Tibial artery (tissue), 4 donors: ENCODE results near the gene MBIP.

Source experiments
- DNase-seq, 2 donors: peaks; one replicate each; pipeline ENCODE4 v3.0.0-alpha.2; 2019
- H3K27ac ChIP-seq, 2 donors: fragments of 200-600 bp; sonication (generic) in 1 of 2; 1 replicate in 1 of 2; 2 replicates in 1 of 2; pipeline ENCODE4 v1.5.1; 2018 to 2019; ENCODE audit warnings: mild to moderate bottlenecking in 1 of 2
- H3K27me3 ChIP-seq, 2 donors: fragments of 200-600 bp; sonication (generic) in 1 of 2; one replicate each; pipeline versions ENCODE4 v1.5.1 to v1.6.0; 2016 to 2019
- H3K36me3 ChIP-seq, 3 donors: fragments of 200-600 bp; sonication (generic) in 2 of 3; one replicate each; pipeline ENCODE4 v1.5.1; 2016 to 2019; ENCODE audit warnings: mild to moderate bottlenecking in 2 of 3
- H3K4me1 ChIP-seq, 4 donors: fragments of 200-600 bp; sonication (generic) in 2 of 4; 1 replicate in 3 of 4; 2 replicates in 1 of 4; pipeline ENCODE4 v1.5.1; 2016 to 2019
- H3K4me3 ChIP-seq, 2 donors: fragments of 200-600 bp; sonication (generic) in 1 of 2; 1 replicate in 1 of 2; 2 replicates in 1 of 2; pipeline ENCODE4 v1.5.1; 2018 to 2019; ENCODE audit warnings: mild to moderate bottlenecking in 2 of 2
- H3K9me3 ChIP-seq, 3 donors: fragments of 200-600 bp; sonication (generic) in 1 of 3; one replicate each; pipeline ENCODE4 v1.5.1; 2016 to 2019
- intact Hi-C: fragments of 100-400 bp; cut with DNase I; formaldehyde crosslinking; loops from one replicate; pipeline ENCODE4 v1.15.0; 2023; ENCODE audit warnings: low total_unique reads
- TF ChIP-seq, protein P1 (sequence below), 2 experiments: fragments of 200-600 bp in 1 of 2; fragments of 450-650 bp in 1 of 2; IDR thresholded peaks; one replicate each; pipeline ENCODE4 v1.5.1; 2017 to 2019; ENCODE audit warnings: antibody characterized with exemption in 2 of 2, mild to moderate bottlenecking in 1 of 2, moderate library complexity in 1 of 2

Gene MBIP, protein sequence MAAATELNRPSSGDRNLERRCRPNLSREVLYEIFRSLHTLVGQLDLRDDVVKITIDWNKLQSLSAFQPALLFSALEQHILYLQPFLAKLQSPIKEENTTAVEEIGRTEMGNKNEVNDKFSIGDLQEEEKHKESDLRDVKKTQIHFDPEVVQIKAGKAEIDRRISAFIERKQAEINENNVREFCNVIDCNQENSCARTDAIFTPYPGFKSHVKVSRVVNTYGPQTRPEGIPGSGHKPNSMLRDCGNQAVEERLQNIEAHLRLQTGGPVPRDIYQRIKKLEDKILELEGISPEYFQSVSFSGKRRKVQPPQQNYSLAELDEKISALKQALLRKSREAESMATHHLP

DNA sequence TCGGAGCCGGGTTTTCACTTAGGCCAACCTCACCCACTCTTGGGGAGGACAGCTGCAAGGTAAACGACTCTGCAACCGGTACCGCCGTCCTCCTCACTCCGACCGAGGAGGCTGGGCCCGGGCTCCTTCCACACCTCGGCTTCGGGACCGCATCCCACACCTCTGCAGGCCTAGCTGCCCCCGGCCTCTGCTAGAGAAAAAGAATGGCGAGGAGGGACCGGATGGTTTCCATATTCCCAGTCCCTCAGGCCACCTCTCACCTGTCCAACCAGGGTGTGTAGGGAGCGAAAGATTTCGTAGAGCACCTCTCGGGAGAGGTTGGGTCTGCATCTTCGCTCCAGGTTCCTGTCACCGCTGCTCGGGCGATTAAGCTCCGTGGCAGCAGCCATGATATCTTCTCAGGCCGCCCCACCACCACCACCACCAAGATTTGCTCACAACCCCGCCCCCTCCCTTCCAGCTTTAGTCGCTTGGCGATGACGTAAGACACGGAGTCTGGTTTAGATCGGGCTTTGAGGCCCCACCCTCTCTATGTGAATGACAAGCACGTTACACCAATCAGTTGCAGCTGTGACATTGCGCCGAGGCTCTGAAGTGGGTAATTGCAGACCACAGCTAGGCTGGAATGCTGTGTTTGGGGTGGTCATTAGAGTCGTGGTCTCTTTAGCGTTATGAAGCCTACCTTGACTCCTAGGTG is at the start of gene MBIP:
MBIP (minus strand) TSS at position 438 of the 697 bp plus-strand sequence; CDS start at position 389, 49 bp downstream.
- TF ChIP-seq, protein P1, sequence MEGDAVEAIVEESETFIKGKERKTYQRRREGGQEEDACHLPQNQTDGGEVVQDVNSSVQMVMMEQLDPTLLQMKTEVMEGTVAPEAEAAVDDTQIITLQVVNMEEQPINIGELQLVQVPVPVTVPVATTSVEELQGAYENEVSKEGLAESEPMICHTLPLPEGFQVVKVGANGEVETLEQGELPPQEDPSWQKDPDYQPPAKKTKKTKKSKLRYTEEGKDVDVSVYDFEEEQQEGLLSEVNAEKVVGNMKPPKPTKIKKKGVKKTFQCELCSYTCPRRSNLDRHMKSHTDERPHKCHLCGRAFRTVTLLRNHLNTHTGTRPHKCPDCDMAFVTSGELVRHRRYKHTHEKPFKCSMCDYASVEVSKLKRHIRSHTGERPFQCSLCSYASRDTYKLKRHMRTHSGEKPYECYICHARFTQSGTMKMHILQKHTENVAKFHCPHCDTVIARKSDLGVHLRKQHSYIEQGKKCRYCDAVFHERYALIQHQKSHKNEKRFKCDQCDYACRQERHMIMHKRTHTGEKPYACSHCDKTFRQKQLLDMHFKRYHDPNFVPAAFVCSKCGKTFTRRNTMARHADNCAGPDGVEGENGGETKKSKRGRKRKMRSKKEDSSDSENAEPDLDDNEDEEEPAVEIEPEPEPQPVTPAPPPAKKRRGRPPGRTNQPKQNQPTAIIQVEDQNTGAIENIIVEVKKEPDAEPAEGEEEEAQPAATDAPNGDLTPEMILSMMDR (IDR thresholded peaks at IDR 0.05): no peak
- Histone ChIP-seq H3K4me3 (peak within 1 kb of the TSS; percentile 87 to 90), H3K27me3 (no peaks in the 10 kb centered on the region), H3K9me3 (no peaks in the 10 kb centered on the region), H3K4me1 (peaks cover 0 to 21% (median 0%) of the 10 kb centered on the region in 4 donors), H3K27ac (peak within 1 kb of the TSS; percentile 78 to 82), H3K36me3 (no peaks in the 10 kb centered on the region)
- peak; percentile 94 for DNase-seq
- intact Hi-C loops: no loop called here

DNA sequence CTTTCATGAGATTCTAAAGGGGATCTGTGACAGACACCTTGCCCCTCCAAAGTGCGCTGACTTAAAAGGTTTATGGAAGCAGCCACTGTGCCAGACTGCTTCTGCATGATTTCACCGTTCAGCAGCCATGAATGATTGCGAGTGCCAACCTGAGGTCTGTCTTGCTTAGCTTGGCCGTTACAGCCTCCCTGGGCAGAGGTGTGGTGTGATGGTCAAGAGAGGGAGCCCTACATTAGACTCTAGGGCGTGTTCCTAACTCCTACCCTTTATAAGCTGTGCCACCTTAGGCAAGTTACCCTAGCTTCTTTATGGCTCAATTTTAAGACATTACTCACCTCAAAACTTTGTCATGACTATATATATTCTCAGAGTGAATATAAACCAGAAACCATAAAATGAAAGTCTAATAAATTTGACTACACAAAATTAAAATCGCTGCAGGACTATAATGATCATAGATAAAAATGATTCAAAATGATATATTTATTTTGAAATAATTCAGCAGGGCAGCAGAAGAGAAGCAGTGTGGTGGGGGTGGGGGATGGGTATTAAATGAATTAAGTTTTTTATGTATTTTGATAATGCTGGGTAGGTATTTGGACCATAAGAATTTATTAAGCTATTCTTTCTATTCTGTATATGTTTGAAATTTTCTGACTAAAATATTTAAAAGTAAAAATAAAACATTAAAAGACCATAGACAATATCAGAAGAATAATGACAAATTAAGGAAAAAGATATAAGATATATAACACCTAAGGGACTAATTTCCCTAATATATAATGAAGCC is 47.7 kb upstream of the MBIP start:
- Histone ChIP-seq H3K9me3 (no peaks in the 10 kb centered on the region), H3K4me1 (no peaks in the 10 kb centered on the region), H3K27ac (no peak overlapping the region), H3K36me3 (no peaks in the 10 kb centered on the region), H3K27me3 (no peaks in the 10 kb centered on the region), H3K4me3 (no peak overlapping the region)
- no peak for DNase-seq
- intact Hi-C loops: no loop called here
- TF ChIP-seq, protein P1 (IDR thresholded peaks at IDR 0.05): no peak

DNA sequence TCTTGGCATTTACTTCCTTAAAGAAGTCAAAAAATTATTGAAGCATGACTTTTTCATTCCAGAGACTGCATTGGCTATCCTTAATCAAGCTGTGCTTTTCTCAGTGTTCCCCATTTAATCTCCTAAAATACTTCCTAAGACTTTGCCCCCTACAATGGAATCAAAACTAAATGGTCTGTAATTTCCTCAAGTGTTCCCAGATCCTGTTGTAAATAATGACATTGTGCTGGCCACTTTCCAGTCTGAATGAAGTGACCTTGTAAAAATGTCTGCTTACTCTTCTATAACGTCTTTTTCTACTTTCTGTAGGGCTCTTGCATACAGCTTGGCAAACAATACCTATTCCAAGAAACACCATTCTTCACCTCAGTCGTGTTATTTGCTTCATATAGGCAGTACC is 45.3 kb upstream of the MBIP start:
- Histone ChIP-seq H3K27ac (no peak overlapping the region), H3K36me3 (no peaks in the 10 kb centered on the region), H3K4me3 (no peak overlapping the region), H3K27me3 (no peaks in the 10 kb centered on the region), H3K9me3 (no peaks in the 10 kb centered on the region), H3K4me1 (no peaks in the 10 kb centered on the region)
- intact Hi-C loops: no loop called here
- no peak for DNase-seq
- TF ChIP-seq, protein P1 (IDR thresholded peaks at IDR 0.05): no peak

DNA sequence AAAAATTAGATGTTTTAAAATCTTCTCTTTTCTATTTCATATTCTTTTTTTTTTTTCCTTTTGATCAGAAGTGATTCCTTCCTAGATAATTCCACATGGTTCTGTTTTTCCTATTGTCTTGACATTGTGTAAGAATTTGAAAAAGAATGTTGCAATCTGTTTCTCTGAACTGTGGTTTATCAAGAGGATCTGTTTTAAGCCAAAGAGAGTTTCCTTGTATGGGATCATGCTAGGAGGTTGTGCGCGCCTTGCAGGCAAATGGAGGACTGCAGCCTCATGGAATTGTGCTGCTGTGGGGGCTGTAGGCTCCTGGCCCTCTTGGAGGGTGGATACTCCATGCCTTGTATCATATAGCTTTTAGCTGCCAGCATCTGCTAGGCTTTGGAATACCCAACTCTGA is 43.3 kb upstream of the MBIP start:
- TF ChIP-seq, protein P1 (IDR thresholded peaks at IDR 0.05): no peak
- no peak overlapping the region for H3K27ac ChIP-seq
- intact Hi-C loops: no loop called here
- no peaks in the 10 kb centered on the region for H3K36me3 ChIP-seq
- H3K4me3 ChIP-seq: no peak overlapping the region
- no peaks in the 10 kb centered on the region for H3K4me1 ChIP-seq
- H3K9me3 ChIP-seq: no peaks in the 10 kb centered on the region
- no peaks in the 10 kb centered on the region for H3K27me3 ChIP-seq
- DNase-seq: no peak

DNA sequence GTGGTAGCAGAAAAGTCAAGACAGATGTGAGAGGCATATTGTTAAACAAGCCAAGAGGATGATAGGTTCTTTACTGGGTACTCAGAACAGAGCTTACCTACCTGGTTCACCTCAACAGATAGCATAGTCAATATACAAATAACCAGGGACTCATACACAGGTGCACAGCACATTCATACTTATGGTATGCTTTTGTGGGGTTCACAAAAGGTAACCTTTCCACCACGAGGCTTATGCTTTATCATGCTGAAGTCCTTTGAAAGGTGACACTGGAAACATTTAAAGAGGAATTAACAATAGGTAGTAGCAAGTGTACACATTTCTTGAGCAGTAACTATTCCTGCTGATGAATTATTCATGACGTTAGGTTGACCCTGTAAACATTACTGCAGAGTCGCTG is 42.2 kb upstream of the MBIP start:
- intact Hi-C loops: no loop called here
- no peak overlapping the region for H3K27ac ChIP-seq

More for the DNA sequence above, 42.2 kb upstream of the MBIP start:
- H3K36me3 ChIP-seq: no peaks in the 10 kb centered on the region
- H3K9me3 ChIP-seq: no peaks in the 10 kb centered on the region
- TF ChIP-seq, protein P1 (IDR thresholded peaks at IDR 0.05): no peak
- DNase-seq: no peak
- no peaks in the 10 kb centered on the region for H3K27me3 ChIP-seq
- H3K4me3 ChIP-seq: no peak overlapping the region
- no peaks in the 10 kb centered on the region for H3K4me1 ChIP-seq
